Fibroblast of peridontal ligament (primary cell): ENCODE results near the gene GALK1.
"Not testable (repeated sequence)": the region's sequence is repeated elsewhere in the genome, so short reads cannot be mapped to it uniquely, and the experiment has no call there.

Experiments used
- DNase-seq: peaks from one replicate; pipeline ENCODE4 v3.0.0-alpha.2; 2010; ENCODE audit errors: extremely low read depth

The GALK1 gene

GRCh38 chr17:75784473-75785015, 19.6 kb upstream of the GALK1 start, which contains the start of gene UNK:
Gene UNK, plus strand, starts transcription at chr17:75784806. Its CDS starts 75 bp downstream, at chr17:75784881.
- DNase-seq: peak; percentile 100

DNA sequence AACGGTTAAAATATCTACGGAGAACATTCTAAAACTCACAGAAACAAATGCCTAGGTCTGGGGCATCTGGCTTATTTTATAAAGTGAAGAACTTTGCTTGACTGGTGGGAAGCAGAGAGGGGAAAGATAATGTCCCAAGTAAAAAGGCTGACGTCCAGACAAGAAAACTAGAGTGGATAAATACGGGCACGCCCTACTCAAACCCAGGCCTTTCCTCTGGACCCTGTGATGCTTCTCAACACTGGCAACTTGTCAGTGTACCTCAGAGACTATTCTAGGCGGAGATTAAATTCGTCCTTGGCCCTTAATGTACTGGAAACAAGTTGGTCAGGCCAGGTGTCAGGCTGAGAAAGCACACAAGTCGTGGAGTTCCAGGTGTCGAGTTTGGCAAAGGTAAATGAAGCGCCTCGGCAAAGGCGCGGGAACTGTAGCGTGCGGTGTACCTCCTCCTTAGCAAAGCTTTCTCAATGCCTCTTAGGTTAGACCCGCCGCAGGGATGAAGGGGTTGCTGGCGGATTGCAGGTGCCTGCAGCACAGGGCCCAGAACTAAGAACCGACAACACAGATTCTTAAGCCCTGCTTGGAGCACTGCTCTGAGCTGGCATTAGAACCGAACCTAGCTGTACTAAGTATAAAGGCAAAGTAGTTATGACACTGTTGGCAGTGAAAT, 18.9 kb upstream of the GALK1 start:
- DNase-seq: no peak

DNA sequence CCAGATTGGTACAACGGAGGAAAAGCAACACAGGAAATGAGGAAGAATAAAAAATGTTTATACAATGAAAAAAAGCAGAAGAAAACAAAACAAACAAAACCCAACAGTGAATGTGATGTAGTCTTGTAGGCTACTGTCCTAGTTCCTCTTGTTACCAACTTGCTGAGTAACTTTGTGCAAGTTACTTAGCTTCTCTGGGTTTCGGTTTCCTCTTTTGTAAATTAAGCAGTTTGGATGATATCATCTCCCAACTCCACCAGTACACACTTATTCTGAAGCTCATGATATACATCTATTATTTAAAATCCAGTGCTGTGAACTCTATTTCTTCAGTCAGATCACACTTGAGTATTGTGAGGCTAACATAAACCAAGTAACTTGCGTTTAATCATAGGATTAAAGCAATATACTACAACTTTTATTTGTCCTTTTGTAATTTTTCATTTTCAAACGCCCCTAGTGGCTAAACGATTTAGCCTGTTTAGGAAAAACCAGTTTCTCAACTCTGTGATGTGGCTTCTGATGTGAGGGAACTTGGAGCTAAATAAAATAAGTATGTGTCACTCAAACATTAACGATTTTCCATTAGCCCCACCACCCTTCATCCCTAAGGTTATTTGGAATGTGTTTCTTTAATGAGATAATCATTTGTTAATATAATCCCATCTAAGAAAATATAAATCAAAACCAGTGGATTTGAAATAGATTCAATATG, 18.2 kb upstream of the GALK1 start:
- peak; percentile 85 for DNase-seq

DNA sequence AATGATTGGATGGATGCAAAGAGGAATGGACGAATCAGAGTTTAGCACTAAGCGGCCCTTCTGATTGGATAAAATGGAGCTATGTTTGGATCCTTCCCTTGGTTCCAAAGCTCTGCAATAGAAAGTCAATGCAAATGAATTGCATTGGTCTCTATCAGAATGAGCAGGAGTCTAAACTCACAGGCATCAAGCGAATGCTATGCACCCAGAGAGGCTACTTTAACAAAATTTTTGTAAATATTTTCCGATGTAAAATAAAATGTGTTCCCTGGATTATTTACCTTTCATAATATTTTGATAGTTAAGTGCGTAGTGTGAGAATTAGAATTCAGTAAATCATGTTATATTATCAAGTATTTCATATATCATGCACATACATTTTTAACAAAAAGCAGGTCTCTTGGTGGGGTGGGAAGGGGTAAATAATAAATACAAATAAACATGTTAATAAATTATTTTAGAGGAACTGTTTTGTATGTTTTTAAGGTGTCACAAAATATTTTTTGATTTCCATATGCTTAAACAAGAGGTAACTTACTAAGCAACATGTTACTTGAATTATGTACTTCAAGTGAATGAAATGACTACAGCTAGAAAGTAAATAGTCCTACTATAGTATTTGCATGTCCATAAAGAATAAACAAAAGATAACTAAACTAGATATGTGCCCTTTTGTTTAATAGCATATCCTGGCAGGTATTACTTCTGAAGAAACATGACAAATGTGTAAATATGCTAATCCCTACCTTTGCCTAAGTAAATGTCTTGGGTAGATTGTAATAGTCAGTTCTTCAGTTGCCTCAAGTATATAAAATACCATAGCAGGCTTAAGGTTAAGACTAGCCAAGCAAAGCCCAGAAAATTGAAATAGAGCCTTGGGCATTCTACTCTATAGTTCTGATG, 15.2 kb upstream of the GALK1 start:
- DNase-seq: no peak

DNA sequence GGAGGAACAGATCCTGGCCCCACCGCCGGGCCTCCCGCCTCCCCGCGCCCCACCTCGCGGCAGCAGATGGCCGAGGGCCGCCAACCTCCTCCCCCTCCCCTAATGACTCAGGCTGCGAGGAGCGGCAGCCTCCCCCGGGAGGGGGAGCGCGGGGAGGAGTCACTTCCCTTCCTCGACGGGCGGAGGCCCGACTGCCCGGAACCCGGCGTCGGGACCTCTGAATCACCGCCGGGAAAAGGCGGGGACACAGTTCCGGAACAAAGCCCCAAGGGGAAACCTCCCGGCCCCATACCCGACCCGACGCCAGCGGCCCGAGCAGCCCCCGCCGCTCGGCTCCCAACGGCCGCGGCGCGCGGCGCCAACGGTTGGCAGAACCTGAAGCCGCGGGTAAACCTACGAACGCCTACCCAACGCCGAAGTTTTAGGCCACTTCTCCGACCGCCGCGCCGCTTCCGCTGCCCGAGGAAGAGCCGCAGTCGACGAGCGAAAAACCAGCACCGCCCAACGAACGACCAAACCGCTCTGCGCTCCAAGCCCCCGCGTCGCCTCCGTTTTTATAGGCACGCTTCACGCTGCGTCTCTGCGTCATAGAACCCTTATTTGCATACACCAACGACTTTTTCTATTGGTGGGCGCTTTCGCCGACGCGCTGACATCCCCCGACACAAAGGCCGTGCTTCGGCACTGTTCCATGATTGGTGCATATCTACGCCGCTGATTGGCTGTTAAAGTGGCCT, 14.4 kb upstream of the GALK1 start:
- DNase-seq: peak; percentile 100

GRCh38 chr17:75778861-75779249, 13.9 kb upstream of the GALK1 start:
- DNase-seq: no peak

- DNase-seq: not testable (repeated sequence)
Observed at GRCh38 chr17:75778066-75778860, 13.3 kb upstream of the GALK1 start.

DNA sequence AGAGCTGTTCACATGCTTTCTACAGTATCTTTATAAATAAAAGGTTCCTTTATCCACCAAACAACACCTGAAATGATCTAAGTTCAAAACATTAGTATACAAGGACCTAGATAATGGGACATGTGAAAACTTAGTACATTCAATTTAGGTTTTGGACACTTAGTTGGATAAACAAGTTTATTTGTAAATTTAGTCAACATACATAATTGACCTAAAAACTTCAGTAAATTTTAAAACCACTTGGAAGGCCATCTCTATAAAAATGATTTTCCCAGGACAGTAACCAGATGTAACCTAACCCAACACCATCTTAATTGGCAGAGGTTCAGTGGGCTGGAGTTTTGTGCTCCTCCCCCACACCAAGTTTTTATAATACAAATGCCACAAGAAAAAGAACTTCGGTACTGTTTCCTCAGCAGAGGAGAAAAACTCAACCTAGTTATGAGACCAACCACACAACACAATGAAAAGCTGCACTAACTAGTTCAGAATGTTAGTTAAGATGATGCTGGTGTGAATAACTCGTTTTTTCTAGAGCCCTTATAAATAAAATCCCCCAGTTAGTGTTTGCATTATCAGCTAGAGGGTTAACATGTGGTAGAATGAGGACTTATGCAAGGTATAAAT, 12.4 kb upstream of the GALK1 start:
- DNase-seq: peak; percentile 51

GRCh38 chr17:75776386-75777295, 11.6 kb upstream of the GALK1 start:
- peak; percentile 54 for DNase-seq

DNA sequence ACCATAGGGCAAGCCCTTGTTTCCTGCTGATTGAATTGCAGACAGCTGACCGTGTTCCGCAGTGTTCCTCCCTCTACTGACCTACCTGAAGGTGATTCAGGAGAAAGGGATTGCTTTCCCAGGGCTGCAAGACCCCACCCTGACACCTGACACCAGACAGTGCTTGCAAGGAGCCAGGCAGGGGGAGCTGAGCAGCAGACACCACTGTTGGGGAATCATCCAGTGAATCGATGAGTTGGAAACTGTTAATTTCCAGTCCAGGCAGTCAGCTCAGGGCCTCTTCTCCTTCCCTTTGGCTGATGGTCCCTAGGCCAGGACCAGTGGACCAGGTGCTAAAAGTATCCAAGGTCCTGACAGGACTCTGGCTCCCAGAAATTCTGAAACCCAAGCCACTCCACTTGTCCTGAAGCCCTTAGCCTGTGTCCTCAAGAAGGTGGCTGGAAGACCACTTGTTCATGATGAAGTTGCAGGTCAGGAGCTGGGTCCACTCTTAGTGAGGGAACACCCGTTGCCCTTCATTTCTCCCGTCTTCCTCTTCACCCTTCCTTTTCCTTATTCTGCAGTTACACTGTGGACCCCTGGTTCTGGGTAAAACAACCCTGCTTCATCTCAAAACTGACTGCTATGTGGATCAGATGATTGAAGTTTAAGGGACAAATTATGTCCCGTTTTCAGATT, 10.1 kb upstream of the GALK1 start:
- DNase-seq: no peak

DNA sequence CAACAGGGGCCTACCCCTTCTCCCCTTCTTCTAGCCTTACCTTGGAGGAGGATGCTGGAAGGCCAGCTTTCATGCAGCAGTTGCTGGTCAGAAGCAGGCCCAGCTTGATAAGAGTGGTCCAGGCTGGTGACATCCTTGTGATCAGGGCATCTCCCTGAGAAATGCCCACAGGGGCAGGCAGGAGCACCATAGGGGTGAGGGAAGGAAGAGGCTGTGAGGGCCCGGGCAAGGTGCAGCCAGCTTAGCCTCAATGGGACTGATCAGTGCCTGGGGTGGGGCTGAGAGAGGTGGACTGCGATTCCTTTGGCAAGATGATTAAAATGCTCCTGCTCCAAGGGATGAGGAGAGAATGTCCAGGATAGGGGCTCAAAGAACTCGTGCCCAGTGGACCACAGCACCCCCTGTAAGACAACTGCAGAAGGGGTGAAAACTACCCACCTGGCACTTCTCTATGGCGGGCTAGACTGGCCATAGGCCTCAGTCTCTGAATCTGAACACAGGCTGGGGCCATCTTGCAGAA, 9.5 kb upstream of the GALK1 start:
- DNase-seq: no peak

GRCh38 chr17:75773808-75774470, 8.9 kb upstream of the GALK1 start:
- DNase-seq: no peak

DNA sequence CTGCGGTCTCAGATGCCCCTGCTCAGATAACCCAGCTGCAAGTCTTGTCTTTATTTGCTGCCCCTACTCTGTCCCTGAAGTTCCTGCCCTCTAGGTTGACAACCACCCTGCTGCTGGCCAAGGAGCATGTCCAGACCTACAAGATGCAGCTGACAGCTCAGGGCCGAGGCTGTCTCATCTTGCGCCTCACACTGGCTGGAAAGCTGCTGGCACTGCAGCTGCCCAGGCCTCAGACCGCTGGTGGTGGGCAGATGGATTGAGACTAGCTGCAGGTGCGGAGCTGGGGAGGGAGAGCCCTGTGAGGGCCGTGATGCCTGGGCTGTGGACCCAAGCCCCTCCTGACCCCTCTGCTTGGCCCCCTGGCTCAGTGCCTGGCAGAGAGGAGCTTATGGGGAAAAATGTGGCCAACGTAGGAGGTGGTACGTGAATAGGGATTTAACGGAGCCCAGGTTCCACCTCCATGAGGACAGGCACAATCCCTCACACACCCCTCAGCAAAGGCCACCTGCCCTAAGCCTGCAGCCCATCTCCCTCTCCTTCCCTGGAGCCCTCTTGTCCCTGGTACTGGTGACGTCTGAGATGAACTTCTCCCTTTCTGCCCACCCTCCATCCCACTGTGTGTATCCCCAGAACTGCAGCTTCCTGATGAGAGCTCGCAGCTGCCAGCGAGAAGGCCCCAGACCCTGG, 8.3 kb upstream of the GALK1 start:
- DNase-seq: no peak

- peak; percentile 48 for DNase-seq
Observed at GRCh38 chr17:75771334-75772281, 6.6 kb upstream of the GALK1 start.

- no peak for DNase-seq
Observed at GRCh38 chr17:75769536-75769935, 4.5 kb upstream of the GALK1 start.

DNA sequence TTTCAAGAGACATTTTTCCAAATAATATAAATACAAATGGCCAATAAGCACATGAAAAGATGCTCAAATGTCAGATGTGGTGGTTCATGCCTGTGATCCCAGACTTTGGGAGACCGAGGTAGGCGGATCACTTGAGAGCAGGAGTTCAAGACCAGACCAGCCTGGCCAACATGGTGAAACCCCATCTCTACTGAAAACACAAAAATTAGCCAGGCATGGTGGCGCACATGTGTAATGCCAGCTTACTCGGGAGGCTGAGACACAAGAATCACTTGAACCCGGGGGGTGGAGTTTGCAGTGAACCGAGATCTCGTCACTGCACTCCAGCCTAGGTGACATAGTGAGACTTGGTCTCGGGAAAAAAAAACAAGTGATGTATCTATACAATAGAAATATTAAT, 2.9 kb upstream of the GALK1 start:
- no peak for DNase-seq
